ENCODE data around the gene MPEG1. TPM values are rescaled to one million over a fixed set of nuclear protein-coding genes. Genes with fewer than 3 reads are reported as not detected.

The MPEG1 gene
- total and polyA plus RNA-seq, 2 of the 4 experiments (the other 2 are of a cell fraction) = not detected

DNA sequence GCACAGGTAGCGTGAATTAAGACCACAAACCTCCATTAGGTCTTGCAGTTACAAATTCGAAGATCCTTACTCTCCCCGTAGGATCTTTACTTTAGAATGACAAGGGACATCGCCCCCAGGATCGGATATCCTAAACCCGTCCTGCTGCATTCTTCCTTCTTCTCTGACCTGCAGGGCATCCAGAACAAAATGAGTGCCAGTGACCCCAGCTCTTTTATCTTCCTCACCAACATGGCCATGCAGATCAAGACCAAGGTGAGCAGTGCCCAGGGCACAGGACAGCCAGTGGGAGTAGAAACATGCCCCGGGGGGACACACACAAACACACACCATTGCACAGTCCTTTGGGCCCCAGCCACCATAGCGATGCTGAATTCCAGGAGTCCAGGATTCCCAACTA is 42.6 kb upstream of the MPEG1 start:
- Histone ChIP-seq H3K79me1 (ENCODE audit: low read depth in 1 of 2, low read length in 2 of 2) (no peaks in the 10 kb centered on the region), H4K20me1 (ENCODE audit: insufficient read depth, low read length) (no peaks in the 10 kb centered on the region), H3K56ac (ENCODE audit: extremely low read depth, insufficient read depth, low read length) (no peak overlapping the region), H3K9me1 (ENCODE audit: insufficient read depth, low read length) (no peaks in the 10 kb centered on the region), H2BK5ac (ENCODE audit: low read depth, low read length, poor library complexity, severe bottlenecking) (no peak overlapping the region), H3K4me1 (ENCODE audit: control insufficient read depth, insufficient read depth, low read length) (no peaks in the 10 kb centered on the region), H2BK15ac (ENCODE audit: low read depth, low read length) (no peak overlapping the region), H3K4ac (ENCODE audit: low read depth, low read length) (no peak overlapping the region), H3K9ac (ENCODE audit: low read depth, low read length) (no peak overlapping the region), H3K27me3 (ENCODE audit: control insufficient read depth, insufficient read depth, low read length) (peaks cover 5% of the 10 kb centered on the region), H4K5ac (ENCODE audit: low read depth, low read length) (no peak overlapping the region), H3K23ac (ENCODE audit: low read depth, low read length) (no peak overlapping the region), H4K8ac (ENCODE audit: low read depth in 2 of 2, low read length in 2 of 2) (no peak overlapping the region), H2AFZ (replicated peaks; ENCODE audit: low read length, poor library complexity) (no peak overlapping the region), H2AK5ac (ENCODE audit: low read depth, low read length) (no peak overlapping the region), H3K14ac (replicated peaks; ENCODE audit: low read depth, low read length) (no peak overlapping the region), H2BK120ac (ENCODE audit: low read depth, low read length) (no peak overlapping the region), H3K9me3 (ENCODE audit: control insufficient read depth, insufficient read depth, low read length) (no peaks in the 10 kb centered on the region), H3K36me3 (ENCODE audit: control insufficient read depth, insufficient read depth, low read length) (no peaks in the 10 kb centered on the region), H4K91ac (ENCODE audit: insufficient read depth, low read depth, low read length) (no peak overlapping the region), H2BK20ac (ENCODE audit: low read depth, low read length) (no peak overlapping the region), H3K27ac (ENCODE audit: insufficient read depth, low read length) (no peak overlapping the region), H3K4me3 (ENCODE audit: insufficient read depth, low read depth, low read length) (no peak overlapping the region), H3K18ac (ENCODE audit: low read depth, low read length) (no peak overlapping the region), H2AK9ac (replicated peaks; ENCODE audit: low read depth, low read length, poor library complexity) (peak overlapping the region; percentile 34), H3K4me2 (ENCODE audit: low read depth, low read length) (no peak overlapping the region)
- dilution Hi-C loops (cut with HindIII; ENCODE audit: low sequenced_read_pairs, unreplicated experiment) = no loop called here
- in situ Hi-C loops (cut with MboI; ENCODE audit: low sequenced_read_pairs) = no loop called here
- 48% methylated on average over 6 of the region's 8 CpGs; no CpG with 5 or more reads in 1 of the 2 experiments for WGBS, 2 experiments (ENCODE audit: extremely low coverage in 2 of 2, insufficient read length in 1 of 2)
- POLR2A ChIA-PET (ENCODE audit: unreplicated experiment) = no interaction called here
- intact Hi-C loops (cut with micrococcal nuclease) = no loop called here
- DNase-seq (no peak), ATAC-seq (ENCODE audit: low read depth) (no peak)
- TF ChIP-seq BHLHE40 (IDR thresholded peaks at IDR 0.05; ENCODE audit: low read depth, low read length) = no peak
- TF ChIP-seq MAZ (IDR thresholded peaks at IDR 0.05; ENCODE audit: borderline replicate concordance, low read depth, low read length) = no peak
- no peak for TF ChIP-seq SMC3 (IDR thresholded peaks at IDR 0.05; ENCODE audit: low read depth, low read length)
- TF ChIP-seq RAD21 (IDR thresholded peaks at IDR 0.05; ENCODE audit: low read length) = no peak
- no peak for TF ChIP-seq CHD1 (IDR thresholded peaks at IDR 0.05; ENCODE audit: low read depth, low read length)
- TF ChIP-seq, protein P1, sequence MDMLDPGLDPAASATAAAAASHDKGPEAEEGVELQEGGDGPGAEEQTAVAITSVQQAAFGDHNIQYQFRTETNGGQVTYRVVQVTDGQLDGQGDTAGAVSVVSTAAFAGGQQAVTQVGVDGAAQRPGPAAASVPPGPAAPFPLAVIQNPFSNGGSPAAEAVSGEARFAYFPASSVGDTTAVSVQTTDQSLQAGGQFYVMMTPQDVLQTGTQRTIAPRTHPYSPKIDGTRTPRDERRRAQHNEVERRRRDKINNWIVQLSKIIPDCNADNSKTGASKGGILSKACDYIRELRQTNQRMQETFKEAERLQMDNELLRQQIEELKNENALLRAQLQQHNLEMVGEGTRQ (IDR thresholded peaks at IDR 0.05; ENCODE audit: low read depth, low read length) = no peak
- TF ChIP-seq MXI1 (IDR thresholded peaks at IDR 0.05; ENCODE audit: borderline replicate concordance, low read depth, low read length) = no peak
- TF ChIP-seq, protein P2, sequence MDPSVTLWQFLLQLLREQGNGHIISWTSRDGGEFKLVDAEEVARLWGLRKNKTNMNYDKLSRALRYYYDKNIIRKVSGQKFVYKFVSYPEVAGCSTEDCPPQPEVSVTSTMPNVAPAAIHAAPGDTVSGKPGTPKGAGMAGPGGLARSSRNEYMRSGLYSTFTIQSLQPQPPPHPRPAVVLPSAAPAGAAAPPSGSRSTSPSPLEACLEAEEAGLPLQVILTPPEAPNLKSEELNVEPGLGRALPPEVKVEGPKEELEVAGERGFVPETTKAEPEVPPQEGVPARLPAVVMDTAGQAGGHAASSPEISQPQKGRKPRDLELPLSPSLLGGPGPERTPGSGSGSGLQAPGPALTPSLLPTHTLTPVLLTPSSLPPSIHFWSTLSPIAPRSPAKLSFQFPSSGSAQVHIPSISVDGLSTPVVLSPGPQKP (IDR thresholded peaks at IDR 0.05; ENCODE audit: borderline replicate concordance, low read depth, low read length) = no peak
- TF ChIP-seq, protein P3, sequence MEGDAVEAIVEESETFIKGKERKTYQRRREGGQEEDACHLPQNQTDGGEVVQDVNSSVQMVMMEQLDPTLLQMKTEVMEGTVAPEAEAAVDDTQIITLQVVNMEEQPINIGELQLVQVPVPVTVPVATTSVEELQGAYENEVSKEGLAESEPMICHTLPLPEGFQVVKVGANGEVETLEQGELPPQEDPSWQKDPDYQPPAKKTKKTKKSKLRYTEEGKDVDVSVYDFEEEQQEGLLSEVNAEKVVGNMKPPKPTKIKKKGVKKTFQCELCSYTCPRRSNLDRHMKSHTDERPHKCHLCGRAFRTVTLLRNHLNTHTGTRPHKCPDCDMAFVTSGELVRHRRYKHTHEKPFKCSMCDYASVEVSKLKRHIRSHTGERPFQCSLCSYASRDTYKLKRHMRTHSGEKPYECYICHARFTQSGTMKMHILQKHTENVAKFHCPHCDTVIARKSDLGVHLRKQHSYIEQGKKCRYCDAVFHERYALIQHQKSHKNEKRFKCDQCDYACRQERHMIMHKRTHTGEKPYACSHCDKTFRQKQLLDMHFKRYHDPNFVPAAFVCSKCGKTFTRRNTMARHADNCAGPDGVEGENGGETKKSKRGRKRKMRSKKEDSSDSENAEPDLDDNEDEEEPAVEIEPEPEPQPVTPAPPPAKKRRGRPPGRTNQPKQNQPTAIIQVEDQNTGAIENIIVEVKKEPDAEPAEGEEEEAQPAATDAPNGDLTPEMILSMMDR (conservative IDR thresholded peaks at IDR 0.05; ENCODE audit: low read depth, low read length) = no peak
- no peak for TF ChIP-seq FOS (IDR thresholded peaks at IDR 0.05; ENCODE audit: low read depth, low read length)
- TF ChIP-seq CEBPB (IDR thresholded peaks at IDR 0.05; ENCODE audit: low read depth, low read length) = no peak
- no peak for TF ChIP-seq RFX5 (IDR thresholded peaks at IDR 0.05; ENCODE audit: low read depth, low read length)
- TF ChIP-seq RCOR1 (IDR thresholded peaks at IDR 0.05; ENCODE audit: insufficient replicate concordance, low read length) = no peak
- TF ChIP-seq MAFK (IDR thresholded peaks at IDR 0.05; ENCODE audit: low read depth, low read length) = no peak
- TF ChIP-seq NFE2L2 (IDR thresholded peaks at IDR 0.05; ENCODE audit: low read depth, low read length) = no peak
- no peak for TF ChIP-seq POLR2A (IDR thresholded peaks at IDR 0.05; ENCODE audit: low read depth, low read length)
- BruUV-seq (replicated peaks) = no TSS peak
- CTCF ChIA-PET = interaction anchor here (0.7 kb wide), 1 partner anchor 9 kb away, joined by 3 read pairs; no protein-coding TSS in a partner anchor
